ENCODE data around the gene IFT43.

IFT43 gene

DNA sequence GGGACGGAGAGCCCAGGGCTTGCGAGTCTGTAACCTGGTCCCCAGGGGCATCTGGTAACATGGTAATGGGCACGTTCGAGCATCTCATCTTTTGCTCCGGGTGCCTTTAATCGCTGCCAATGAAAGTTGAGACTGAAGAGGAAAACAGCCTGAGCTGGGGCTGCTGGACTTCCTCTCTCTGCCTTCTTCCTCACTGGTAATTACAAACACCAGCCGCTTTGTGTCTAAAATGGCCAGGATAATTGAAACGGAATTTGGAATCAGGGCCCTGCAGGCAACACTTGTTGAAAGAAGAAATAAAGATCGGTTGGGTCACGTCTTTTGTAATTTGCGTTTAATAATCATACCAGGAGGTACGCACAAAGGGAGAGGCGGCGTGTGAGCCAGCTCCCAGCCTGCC, 114.7 kb downstream of the IFT43 start:
- intact Hi-C loops (cut with DNase I), result no loop called here

DNA sequence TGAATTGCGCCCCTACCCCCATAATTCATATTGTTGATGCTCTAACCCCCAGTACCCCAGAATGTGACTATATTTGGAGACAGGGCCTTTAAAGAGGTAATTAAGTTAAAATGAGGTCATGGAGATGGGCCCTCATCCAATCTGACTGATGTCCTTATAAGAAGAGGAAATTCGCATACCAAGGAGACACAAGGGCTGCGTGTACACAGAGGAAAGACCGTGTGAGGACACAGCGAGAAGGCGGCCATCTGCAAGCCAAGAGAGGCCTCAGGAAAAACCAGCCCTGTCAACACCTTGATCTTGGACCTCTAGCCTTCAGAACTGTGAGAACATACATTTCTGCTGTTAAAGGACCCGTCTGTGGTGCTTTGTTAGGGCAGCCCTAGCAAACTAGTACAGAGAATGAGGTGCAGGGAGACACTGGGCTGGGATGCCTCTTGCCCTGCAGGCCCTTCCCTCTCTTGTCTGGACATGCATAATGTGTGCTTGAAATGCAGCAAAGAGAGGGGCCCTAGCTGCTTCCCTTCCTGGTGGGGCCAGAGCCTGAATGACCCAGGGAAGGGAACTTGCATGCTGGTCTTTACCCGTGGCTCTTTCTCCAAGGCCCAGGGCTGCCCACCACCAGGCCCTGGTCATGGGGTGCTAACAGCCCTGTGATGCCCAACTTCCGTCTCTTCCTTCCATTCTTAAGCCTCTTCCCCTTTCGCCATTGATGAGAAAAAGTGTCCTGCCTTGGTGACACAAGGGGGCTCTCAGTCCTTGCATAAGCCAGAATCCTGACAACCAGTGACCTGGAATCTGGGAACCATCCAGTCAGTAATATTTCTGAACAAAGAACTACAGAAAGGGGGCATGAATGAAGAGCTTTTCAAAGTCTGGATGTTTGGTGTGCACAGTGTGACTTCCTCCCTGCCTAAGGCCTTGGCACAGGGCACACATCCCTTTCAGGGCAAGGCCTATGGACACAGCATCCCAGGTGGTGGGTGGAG, 116.1 kb downstream of the IFT43 start:
- no peak for DNase-seq
- intact Hi-C loops (cut with DNase I), result no loop called here

More for the DNA sequence above, 114.7 kb downstream of the IFT43 start:
- DNase-seq, result no peak

GRCh38 chr14:76104802-76105355, 119.3 kb downstream of the IFT43 start:
- intact Hi-C loops (cut with DNase I), result no loop called here
- no peak for DNase-seq

- no peak for DNase-seq
- intact Hi-C loops (cut with DNase I), result no loop called here
Observed at GRCh38 chr14:76106188-76106587, 120.6 kb downstream of the IFT43 start.

- peak in 1 of 10 donors; percentile 64 for DNase-seq
- intact Hi-C loops (cut with DNase I), result no loop called here
Observed at GRCh38 chr14:76109087-76109880, 123.7 kb downstream of the IFT43 start.

GRCh38 chr14:76112889-76113624, 127.5 kb downstream of the IFT43 start:
- intact Hi-C loops (cut with DNase I), result no loop called here
- DNase-seq, result peak in 1 of 10 donors; percentile 53

DNA sequence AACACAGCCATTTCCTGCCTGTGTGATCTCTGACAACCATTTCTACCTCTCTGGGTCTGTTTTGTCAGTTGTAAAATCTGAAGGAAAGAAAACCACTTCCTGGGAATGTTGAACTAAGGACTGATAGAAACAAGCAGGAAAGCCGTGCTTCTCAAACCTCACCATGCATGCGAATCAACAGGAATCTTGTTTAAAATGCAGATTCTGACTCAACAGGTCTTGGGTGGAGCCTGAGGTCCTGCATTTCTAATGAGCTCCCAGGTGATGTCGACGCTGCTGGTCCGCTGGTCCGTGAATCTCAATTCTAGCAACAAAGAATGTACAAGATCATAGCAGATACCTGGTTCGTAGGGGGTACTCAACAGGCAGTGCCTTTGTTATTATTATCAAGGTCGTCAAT, 128.1 kb downstream of the IFT43 start:
- no peak for DNase-seq
- intact Hi-C loops (cut with DNase I), result no loop called here

DNA sequence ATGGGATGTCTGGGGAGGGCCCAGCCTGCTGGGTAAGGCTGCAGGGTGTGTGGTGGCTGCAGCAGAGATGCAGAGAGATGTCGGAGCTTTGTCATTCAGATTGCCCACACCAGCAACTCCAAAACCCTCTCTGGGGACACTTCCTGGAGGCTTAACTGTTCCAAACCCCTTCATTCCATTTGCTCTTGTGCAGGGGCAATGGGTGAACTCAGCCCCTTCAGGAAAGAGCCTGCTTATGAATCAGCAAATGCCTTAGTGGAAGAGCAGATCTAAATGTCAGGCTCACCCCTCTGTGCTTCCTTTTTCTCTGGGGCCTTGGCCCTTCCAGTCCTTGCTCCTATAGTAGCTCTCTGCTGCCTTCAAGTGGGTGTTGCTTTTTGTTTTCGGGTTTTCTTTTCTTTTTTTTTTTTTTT, 129.5 kb downstream of the IFT43 start:
- intact Hi-C loops (cut with DNase I), result no loop called here
- DNase-seq, result no peak

DNA sequence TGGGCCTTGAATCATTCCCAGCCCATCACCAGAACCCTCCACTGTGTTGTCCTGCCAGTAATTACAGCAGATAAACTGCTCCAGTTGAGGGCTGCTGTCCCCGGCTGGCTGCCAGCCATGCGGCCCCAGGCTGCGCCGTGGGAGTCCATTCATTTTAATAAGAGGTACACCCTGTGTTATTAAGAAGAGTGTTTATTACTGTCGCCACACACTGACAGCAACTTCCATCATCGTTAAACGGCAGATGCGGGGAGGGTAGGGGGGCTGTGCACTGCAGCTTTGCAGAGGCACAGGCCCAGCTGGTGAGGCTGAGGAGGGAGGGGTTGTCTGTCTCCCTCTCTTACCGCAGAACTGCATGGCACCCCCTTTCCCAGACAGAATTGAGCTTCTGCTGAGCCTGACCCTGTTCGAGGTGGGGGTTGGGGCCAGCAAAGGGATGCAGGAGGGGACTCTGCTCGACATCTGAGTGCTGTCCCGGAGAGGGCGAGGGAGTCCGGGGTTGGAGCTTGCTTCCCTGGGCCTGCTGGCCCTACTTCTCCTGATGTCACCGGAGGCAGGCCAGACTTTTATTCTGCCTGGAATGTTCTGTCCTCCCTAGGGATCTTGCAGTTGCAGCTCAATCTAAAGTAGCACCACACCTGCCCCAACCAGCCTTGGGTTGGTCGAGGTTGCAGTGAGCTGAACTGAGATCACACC, 132.4 kb downstream of the IFT43 start:
- peak in 1 of 10 donors; percentile 21 for DNase-seq

DNA sequence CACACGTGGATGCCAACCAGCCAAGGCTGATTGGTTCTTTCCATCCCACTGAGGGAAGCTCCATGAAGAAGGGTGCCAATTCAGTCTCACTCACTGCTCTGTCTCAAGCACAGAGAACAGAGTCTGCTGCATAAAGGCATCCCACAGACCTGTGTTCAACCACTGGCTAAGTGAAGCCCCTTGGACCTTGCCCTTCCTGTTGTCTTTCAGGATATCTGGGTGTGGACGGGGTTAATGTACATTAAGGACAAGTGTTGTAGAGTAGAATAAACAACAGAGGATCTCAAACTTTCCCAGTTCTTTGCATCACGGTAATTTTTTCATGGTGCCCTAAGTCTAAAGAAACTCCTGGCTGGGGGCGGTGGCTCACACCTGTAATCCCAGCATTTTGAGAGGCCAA, 133.0 kb downstream of the IFT43 start:
- intact Hi-C loops (cut with DNase I), result no loop called here

More for the DNA sequence above, 132.4 kb downstream of the IFT43 start:
- intact Hi-C loops (cut with DNase I), result no loop called here

GRCh38 chr14:76121089-76121748, 135.7 kb downstream of the IFT43 start:
- peak in 1 of 10 donors; percentile 5 for DNase-seq
- intact Hi-C loops (cut with DNase I), result no loop called here

More for the DNA sequence above, 133.0 kb downstream of the IFT43 start:
- peak in 1 of 10 donors; percentile 16 for DNase-seq

- intact Hi-C loops (cut with DNase I), result no loop called here
- peak in 1 of 10 donors; percentile 52 for DNase-seq
Observed at GRCh38 chr14:76123426-76124225, 138.1 kb downstream of the IFT43 start.

DNA sequence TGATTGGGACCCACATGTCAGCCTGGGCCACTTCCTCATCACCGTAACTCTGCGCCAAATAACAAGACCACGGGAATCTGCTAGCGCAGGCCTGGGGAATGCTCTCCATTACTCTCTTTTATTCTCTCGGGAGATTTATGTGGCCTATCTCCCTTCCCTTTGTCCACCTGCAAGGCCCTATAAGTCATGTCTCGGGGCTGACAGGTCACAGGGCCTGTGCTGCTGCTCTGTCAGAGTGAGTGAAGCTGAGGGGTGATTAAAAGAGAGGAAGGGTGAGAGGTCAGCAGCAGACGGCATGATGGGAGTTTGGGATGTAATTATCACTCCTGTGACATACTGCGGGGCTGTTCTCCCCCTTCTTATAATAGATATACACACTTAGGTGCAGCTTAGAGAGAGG, 139.9 kb downstream of the IFT43 start:
- intact Hi-C loops (cut with DNase I), result no loop called here
- DNase-seq, result no peak

DNA sequence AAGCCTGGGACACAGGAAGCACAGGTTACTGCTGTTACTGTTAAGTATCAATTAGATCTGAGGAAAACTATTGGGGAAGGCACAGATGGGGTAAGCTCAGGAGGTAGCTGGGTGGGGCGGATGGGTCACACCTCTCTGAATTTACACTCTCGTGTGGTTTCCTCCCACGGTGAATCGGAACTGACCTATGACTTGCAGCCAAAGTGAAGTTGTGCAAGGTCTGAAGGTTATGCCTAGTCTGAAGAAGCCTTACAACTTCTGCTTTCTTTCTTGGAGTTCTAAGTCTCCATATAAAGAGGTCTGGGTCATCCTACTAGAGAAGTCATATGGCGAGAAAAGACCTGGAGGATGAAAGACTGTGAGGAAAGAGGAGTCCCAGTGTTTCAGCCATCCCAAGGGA, 140.5 kb downstream of the IFT43 start:
- DNase-seq, result no peak
- intact Hi-C loops (cut with DNase I), result no loop called here

DNA sequence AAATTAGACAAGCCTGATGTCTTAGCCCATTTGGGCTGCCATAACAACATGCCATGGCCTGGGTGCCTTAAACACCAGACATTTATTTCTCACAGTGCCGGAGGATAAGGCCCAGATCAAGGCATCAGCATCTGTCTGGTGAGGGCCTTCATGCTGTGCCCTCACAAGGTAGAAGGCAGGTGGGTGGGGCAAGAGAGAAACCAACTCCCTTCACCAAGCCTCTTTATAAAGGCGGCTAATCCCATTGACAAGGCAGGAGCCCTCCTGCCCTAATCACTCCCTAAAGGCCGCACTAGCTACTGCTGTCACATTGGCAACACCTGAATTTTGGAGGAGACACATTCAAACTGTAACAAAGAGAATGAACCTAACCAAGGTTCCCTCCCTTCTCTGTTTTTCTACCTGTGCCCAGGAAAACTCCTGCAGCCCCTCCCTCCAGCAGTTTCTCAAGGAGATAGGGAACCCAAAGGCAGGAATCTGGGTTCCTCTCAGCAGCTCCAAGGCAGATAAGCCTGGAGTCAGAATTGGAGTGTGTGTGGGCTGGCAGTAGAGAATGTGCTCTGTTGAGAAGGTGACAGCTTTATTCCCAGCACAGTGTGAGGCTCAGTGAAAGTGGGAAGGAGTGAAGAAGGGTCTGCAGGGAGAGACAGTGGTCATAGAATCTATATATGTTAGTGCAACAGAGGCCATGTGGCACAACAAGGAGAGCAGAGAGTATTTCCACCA, 144.5 kb downstream of the IFT43 start:
- intact Hi-C loops (cut with DNase I), result no loop called here
- no peak for DNase-seq

DNA sequence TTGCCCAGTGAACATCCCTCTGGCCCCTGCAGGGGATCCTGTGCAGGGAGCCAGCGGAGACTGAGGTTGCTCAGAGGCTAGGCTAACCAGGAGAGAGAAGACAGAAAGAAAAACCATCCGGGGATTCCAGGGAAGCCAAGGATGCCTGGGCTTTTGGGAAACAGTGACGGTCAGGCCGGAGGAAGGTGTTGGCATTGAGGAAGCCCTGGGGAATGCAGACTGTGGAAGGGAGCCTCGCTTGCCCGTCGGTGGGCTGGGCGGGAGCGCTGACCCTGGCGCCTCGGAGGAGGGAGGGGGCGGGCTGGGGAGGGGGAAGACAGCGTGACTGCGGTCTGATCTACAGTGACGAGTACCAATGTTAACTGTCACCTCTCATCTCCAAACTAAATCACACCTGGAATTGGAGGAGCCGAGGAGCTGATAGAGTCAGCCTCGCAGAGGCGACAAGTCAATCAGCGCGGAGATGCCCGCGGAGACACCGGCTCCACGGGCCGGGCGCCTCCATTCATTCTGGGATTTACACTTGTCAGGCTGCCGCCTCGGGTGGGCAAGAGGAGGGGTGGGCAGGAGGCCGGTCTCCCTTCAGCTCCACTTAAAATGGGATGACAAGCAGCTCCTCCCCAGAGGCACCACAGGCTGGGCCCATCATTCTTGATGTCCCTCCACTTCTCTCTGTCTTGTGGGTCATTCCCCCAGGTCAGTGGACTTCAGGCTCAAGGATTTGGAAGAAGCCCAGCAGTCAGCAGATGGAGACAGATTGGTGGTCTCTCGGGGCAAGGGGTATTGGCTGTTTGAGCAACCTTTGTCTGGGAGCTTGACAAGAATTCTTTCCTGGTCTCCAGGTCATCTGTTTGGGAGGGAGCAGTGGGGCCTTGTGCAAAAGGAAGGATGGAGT, 145.8 kb downstream of the IFT43 start:
- intact Hi-C loops (cut with DNase I), result no loop called here
- no peak for DNase-seq

DNA sequence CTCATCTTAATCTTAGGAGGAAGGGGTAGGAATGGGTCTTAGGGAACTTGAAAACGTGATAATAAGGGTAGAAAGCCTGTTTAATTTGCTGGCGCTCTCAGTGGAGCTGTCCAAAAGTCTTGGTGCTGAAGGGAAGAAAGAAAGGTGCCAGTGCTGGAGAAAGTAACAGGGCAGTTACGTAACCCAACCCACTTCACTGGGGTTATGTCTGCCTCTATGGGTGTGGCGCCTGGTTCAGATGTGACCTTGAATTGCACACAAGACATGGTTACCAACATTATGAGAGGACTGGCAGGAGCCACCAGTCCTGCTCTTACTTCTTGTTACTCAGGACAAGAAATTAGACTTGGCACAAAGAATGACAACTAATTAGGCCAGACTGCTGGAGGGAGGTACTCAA, 147.5 kb downstream of the IFT43 start:
- no peak for DNase-seq
- intact Hi-C loops (cut with DNase I), result no loop called here

Measured in posterior cingulate gyrus (tissue), 11 donors.